Keratinocyte (primary cell): ENCODE measurements around the gene MCEE. TPM values are rescaled to one million over a fixed set of nuclear protein-coding genes. Genes with fewer than 3 reads are reported as not detected.

Experiments
- DNase-seq: peaks from one replicate; pipeline ENCODE4 v3.0.0-alpha.2; 2011; ENCODE audit warnings: low read depth, missing footprints, low spot score
- FAIRE-seq: peaks from 2 replicates; lab custom pipeline; 2011; peaks lifted over from hg19 to GRCh38; lab: Jason Lieb, UNC
- H2AFZ ChIP-seq: 2 replicates; pipeline ENCODE4 v1.6.0; 2012; ENCODE audit warnings: low read length, control low read depth, inconsistent platforms; ENCODE audit not compliant: control insufficient read depth
- H3K27ac ChIP-seq: 2 replicates; pipeline ENCODE4 v1.5.1; 2011; ENCODE audit warnings: low read length; ENCODE audit not compliant: control insufficient read depth, insufficient read depth
- H3K27me3 ChIP-seq: 3 replicates; pipeline ENCODE4 v1.6.0; 2011; ENCODE audit warnings: low read length; ENCODE audit not compliant: control insufficient read depth, insufficient read depth; ENCODE audit errors: extremely low read depth
- H3K36me3 ChIP-seq, 2 experiments: 2 replicates in 1 of 2; 3 replicates in 1 of 2; pipeline ENCODE4 v1.5.1; 2011; ENCODE audit warnings: low read length in 2 of 2, mild to moderate bottlenecking in 1 of 2; ENCODE audit not compliant: control insufficient read depth in 2 of 2, insufficient read depth in 2 of 2; ENCODE audit errors: extremely low read depth in 1 of 2
- H3K4me1 ChIP-seq: 3 replicates; pipeline ENCODE4 v1.5.1; 2011; ENCODE audit warnings: low read length; ENCODE audit not compliant: control insufficient read depth, insufficient read depth; ENCODE audit errors: extremely low read depth
- H3K4me2 ChIP-seq: 3 replicates; pipeline ENCODE4 v1.6.0; 2011; ENCODE audit warnings: low read depth, low read length; ENCODE audit not compliant: control insufficient read depth, insufficient read depth; ENCODE audit errors: extremely low read depth
- H3K4me3 ChIP-seq, 3 experiments: fragments of 200-600 bp in 1 of 3; sonication (generic) in 1 of 3; 2 replicates in 2 of 3; 3 replicates in 1 of 3; pipeline ENCODE4 v1.5.1; 2011 to 2016; ENCODE audit warnings: low read length in 3 of 3, mild to moderate bottlenecking in 3 of 3, control low read depth in 2 of 3, inconsistent platforms in 1 of 3, low read depth in 1 of 3, mixed read lengths in 1 of 3, mixed run types in 1 of 3, moderate library complexity in 1 of 3; ENCODE audit not compliant: control insufficient read depth in 2 of 3, insufficient read depth in 2 of 3; ENCODE audit errors: extremely low read depth in 1 of 3
- H3K79me2 ChIP-seq: 2 replicates; pipeline ENCODE4 v1.6.0; 2012; ENCODE audit warnings: low read length; ENCODE audit not compliant: control insufficient read depth, insufficient read depth
- H3K9ac ChIP-seq: 3 replicates; pipeline ENCODE4 v1.6.0; 2011; ENCODE audit warnings: low read length; ENCODE audit not compliant: control insufficient read depth, insufficient read depth; ENCODE audit errors: extremely low read depth
- H3K9me1 ChIP-seq: 3 replicates; pipeline ENCODE4 v1.6.0; 2011; ENCODE audit warnings: low read length; ENCODE audit not compliant: control insufficient read depth, insufficient read depth; ENCODE audit errors: extremely low read depth
- H3K9me3 ChIP-seq: 2 replicates; pipeline ENCODE4 v1.5.1; 2012; ENCODE audit warnings: low read depth, low read length; ENCODE audit not compliant: control insufficient read depth
- H4K20me1 ChIP-seq: 3 replicates; pipeline ENCODE4 v1.6.0; 2011; ENCODE audit warnings: low read length; ENCODE audit not compliant: control insufficient read depth, insufficient read depth; ENCODE audit errors: extremely low read depth
- CTCF ChIP-seq, 3 experiments: IDR thresholded peaks in 1 of 3; conservative IDR thresholded peaks in 1 of 3; optimal IDR thresholded peaks in 1 of 3; 2 replicates in 2 of 3; 3 replicates in 1 of 3; pipeline versions ENCODE3 to v1.5.1; 2011; ENCODE audit warnings: low read length in 3 of 3, mild to moderate bottlenecking in 3 of 3, moderate library complexity in 2 of 3, control low read depth in 1 of 3, inconsistent platforms in 1 of 3; ENCODE audit not compliant: insufficient read depth in 2 of 3; ENCODE audit errors: extremely low read depth in 1 of 3
- EZH2 ChIP-seq: IDR thresholded peaks from one replicate; pipeline ENCODE4 v1.6.1; 2012; ENCODE audit warnings: inconsistent platforms, mild to moderate bottlenecking, low read length, moderate library complexity
- dilution Hi-C: fragments of 300-500 bp; cut with MboI; formaldehyde crosslinking; loops from one replicate; pipeline ENCODE4 v1.7.0; 2020; ENCODE audit warnings: low sequenced_read_pairs; ENCODE audit not compliant: extremely low pct_ligation_motif_present
- polyA plus RNA-seq, 5 experiments: library from polyadenylated mRNA; depleted of rRNA in 3 of 5; stranded (reverse) in 3 of 5; stranded (forward) in 1 of 5; unstranded in 1 of 5; fragments of >200 nt; gene quantifications; 1 replicate in 1 of 5; 2 replicates in 3 of 5; 3 replicates in 1 of 5; pipeline versions ENCODE4 v1.2.1 to v1.2.3, GENCODE V29; 2011 to 2012; ENCODE audit warnings: missing spikeins in 2 of 5, low read depth in 1 of 5, low replicate concordance in 1 of 5

Gene MCEE
- polyA plus RNA-seq, 1 donor (not counting 4 experiments of a cell fraction or from before 2014, with no cell fraction given): 7.4 TPM

- Histone ChIP-seq H3K27ac (peak overlapping the region; percentile 86), H3K9me1 (no peaks in the 10 kb centered on the region), H3K79me2 (peaks cover 30% of the 10 kb centered on the region), H3K9me3 (no peaks in the 10 kb centered on the region), H3K4me1 (peaks cover 10% of the 10 kb centered on the region), H2AFZ (peak overlapping the region; percentile 98), H3K4me3 (peak overlapping the region; percentile 68 to 93 (median 90)), H3K4me2 (peak overlapping the region; percentile 65), H4K20me1 (no peaks in the 10 kb centered on the region), H3K27me3 (no peaks in the 10 kb centered on the region), H3K9ac (peak overlapping the region; percentile 89), H3K36me3 (peaks cover 0 to 3% of the 10 kb centered on the region in 2 experiments)
- no peak for TF ChIP-seq CTCF (optimal IDR thresholded peaks at IDR 0.05 in 1 of 3, IDR thresholded peaks at IDR 0.05 in 1 of 3, conservative IDR thresholded peaks at IDR 0.05 in 1 of 3; ENCODE audit: extremely low read depth in 1 of 3, insufficient read depth in 2 of 3, low read length in 3 of 3)
- DNase-seq (peak; percentile 4), FAIRE-seq (peak; percentile 39)
- dilution Hi-C loops: no loop called here
These were observed 721 bp downstream of the MCEE start for GRCh38 chr2:71129114-71129901.

GRCh38 chr2:71126957-71127356 lies 3.1 kb downstream of the MCEE start:
- no peak overlapping the region for H2AFZ ChIP-seq
- H3K9me3 ChIP-seq: no peaks in the 10 kb centered on the region
- H3K4me3 ChIP-seq: no peak overlapping the region
- H3K9ac ChIP-seq: no peak overlapping the region
- DNase-seq: no peak
- dilution Hi-C loops: no loop called here
- peaks cover 11% of the 10 kb centered on the region for H3K4me1 ChIP-seq
- H3K9me1 ChIP-seq: no peaks in the 10 kb centered on the region
- FAIRE-seq: no peak
- H3K27me3 ChIP-seq: no peaks in the 10 kb centered on the region
- TF ChIP-seq EZH2 (no peak), CTCF (optimal IDR thresholded peaks at IDR 0.05 in 1 of 3, IDR thresholded peaks at IDR 0.05 in 1 of 3, conservative IDR thresholded peaks at IDR 0.05 in 1 of 3; ENCODE audit: extremely low read depth in 1 of 3, insufficient read depth in 2 of 3, low read length in 3 of 3) (no peak)
- H3K4me2 ChIP-seq: no peak overlapping the region
- no peak overlapping the region for H3K27ac ChIP-seq
- no peaks in the 10 kb centered on the region for H4K20me1 ChIP-seq
- H3K79me2 ChIP-seq: peaks cover 19% of the 10 kb centered on the region
- H3K36me3 ChIP-seq: no peaks in the 10 kb centered on the region
